ENCODE results near the gene SLC19A1.

Gene SLC19A1

DNA sequence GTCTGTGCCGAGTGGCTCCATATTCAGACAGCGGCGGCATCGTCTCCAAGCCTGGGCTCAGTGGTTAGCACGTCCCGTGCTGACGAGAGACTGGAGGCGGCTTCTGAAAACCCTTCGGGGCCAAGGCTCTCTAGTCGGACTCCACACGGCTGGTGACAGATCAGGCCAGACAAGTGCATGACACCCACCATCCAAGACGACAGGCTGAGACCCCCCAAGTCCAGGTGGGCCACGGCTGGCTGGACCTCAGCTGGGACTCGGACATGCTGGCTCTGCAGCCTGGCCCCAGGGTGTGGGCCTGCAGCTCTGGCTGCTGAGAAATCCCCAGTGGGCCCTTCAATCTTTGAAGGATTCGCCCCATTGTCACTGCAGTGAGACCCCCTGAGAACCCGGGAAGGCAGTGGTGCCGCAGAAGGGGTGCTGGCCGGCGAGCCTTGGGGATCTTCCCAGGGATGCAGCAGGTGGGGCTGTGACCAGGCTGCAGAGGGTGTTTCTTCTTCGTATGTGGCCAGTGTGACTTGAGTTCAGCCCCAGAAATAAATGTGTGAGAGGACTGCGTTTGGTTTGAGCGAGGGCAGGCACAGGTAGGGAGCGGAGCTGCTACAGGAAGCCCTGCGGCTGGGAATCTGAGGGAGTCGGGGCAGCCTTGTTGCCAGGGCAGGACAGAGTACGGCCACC lies 15.9 kb upstream of the SLC19A1 start:
- no peak for DNase-seq (ENCODE audit: low spot score)

DNA sequence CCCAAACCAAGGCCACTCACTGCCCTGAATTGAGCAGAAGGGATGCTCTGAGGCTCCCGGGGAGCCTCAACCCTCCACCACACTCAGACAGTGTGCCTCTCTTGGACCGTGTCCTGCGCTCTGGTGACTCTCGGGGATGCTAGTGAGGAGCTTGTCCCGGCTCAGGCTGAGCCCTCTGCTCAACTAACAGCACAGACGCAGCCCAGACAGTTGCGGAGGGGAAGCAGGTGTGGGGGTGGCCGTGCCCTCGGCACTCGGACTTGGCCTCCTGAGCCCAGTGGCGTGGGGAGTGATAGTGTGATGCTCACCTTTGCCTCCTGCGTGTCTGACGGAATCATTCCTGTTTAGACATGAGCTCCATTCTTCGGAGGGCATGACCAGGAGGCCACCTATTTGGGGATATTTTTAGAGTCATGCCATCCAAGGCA lies 15.4 kb upstream of the SLC19A1 start:
- no peak for DNase-seq (ENCODE audit: low spot score)

DNA sequence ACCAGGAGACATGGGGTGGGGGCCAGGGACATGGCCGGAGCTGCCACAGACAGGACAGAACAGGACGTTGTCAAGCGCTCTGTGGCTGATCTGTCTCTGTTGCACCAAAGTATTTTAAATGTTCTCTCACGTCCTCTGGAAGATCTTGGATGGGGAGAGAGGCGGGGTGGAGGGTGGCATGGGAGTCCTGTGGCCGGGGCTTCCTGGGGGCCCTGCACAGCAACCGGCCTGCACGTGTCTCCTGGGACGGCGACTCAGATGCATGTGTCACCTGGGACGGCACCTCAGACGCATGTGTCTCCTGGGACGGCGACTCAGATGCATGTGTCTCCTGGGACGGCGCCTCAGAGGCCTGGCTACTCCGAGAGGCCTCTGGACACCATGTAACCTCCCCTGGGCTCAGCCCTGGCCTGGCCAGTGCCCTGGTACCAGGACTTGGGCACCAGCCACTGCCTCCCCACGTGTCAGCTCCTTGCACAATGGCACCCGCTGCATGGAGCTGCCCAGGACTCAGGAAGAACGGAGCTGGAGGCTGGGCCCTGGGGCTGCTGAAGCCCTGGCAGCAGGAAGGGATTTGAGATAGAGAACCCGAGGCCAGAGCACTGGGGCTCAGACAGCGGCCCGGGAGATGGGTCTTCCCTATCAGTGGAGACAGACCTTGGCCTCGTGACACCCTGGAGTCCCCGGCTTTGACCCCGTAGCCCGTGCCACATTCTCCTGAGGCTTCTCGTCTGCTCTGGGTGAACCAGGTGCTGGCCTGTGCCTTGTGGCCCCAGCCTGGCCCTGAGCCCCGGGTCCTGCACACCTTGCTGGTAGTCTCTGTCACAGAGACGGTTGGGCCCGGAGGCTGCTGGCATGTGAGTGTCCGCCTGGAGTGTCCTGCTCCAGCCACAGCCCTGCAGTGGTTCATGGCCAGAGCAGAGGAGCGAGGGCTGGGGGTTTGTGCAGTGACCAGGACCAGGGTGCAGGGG lies 14.7 kb upstream of the SLC19A1 start:
- no peak for DNase-seq (ENCODE audit: low spot score)

DNA sequence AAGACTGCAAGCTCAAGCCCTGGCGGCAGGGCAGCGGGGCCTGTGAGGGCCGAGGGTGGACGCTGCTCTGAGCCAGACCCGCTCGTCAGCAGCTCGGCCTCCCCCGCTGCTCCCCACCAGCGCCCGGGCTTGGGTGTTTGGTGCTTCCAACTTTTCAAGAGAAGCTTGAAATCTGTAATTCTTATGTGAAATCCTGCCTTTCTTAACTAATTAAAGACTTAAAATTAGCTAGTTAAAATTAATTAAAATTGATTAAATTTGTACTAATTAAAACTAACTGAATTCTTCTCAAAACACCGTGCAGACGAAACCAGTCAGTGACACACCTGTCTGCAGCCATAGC lies 14.0 kb upstream of the SLC19A1 start:
- DNase-seq (ENCODE audit: low spot score) = no peak

DNA sequence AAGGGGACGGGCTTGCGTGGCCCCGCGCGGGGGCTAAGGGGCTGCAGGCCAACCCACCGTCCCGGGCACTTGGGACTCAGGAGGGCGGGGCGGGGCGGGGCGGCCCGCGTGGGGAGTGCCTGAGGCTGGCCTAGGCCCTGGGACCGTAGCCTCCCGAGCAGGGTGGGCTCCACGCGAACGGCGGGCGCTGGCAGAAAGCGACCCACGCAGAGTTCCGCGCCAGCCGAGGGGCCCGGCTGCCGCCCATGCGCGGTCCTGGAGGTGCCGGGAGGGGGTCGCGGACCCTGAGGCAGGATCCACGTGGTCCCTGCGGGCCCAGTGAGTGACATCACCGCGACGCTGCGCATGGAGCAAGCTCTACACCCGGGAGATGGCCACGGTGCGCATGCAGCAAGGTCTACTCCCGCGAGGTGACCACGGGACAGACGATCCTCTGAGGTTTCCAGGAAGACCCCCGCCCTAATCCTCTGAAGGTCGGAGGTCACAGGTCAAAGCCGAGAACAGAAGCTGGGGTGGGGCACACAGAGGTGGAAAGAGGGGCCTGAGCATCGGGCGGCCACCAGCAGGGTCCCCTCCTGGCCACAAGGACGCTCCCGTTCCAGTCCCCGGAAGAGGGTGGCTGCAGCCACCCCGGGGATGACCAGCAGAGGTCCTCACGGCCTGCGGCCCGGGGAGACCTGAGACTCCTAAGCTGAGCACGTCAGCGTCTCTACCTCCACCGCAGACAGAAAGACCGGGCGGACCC lies 13.5 kb upstream of the SLC19A1 start:
- DNase-seq (ENCODE audit: low spot score) = peak; percentile 90

DNA sequence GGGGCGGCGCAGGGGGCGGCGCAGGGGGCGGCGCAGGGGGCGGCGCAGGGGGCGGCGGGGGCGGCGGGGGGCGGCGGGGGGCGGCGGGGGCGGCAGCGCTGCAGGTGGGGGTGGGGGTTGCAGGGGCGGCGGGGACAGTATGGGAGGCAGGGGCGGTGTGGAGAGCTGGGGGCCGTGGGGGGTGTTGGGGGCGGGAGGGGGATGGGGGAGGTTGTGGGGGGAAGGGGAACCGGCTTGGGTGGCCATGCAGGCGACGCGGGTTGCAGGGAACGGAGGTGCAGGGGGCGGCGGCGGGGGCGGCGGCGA lies 13.0 kb upstream of the SLC19A1 start:
- DNase-seq (ENCODE audit: low spot score) = no peak

DNA sequence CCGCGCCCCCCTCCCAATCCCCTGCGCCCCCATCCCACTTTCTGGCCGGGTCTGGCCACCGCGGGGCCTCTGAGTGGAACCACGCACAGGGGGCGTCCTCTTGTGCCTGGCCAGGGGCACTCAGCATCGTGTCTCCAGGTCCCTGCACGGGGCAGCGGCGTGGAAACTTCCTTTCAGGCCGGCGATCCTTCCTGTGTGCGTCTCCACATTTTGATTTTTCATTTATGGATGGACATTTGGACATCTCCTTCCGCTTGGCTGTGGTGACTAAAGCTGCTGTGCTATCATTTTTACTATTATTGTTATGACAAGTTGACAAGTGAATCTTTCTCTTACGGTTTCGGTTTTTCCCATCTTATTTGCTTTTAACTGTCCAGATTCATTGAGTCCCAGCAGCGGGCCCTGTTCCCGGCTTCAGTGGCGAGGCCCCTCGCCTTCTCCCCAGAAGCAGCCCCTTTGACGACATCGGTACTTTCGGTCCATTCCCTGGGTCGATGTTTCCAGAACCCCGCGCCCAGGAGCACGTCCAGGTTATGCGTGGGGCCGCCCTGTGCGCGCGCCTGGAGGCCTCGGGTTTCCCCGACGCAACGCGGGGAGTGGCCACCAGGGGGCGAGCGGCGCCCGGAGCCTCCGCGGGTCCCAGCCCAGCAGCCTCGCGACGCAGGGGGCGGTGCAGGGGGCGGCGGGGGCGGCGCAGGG lies 12.4 kb upstream of the SLC19A1 start:
- peak; percentile 88 for DNase-seq (ENCODE audit: low spot score)

DNA sequence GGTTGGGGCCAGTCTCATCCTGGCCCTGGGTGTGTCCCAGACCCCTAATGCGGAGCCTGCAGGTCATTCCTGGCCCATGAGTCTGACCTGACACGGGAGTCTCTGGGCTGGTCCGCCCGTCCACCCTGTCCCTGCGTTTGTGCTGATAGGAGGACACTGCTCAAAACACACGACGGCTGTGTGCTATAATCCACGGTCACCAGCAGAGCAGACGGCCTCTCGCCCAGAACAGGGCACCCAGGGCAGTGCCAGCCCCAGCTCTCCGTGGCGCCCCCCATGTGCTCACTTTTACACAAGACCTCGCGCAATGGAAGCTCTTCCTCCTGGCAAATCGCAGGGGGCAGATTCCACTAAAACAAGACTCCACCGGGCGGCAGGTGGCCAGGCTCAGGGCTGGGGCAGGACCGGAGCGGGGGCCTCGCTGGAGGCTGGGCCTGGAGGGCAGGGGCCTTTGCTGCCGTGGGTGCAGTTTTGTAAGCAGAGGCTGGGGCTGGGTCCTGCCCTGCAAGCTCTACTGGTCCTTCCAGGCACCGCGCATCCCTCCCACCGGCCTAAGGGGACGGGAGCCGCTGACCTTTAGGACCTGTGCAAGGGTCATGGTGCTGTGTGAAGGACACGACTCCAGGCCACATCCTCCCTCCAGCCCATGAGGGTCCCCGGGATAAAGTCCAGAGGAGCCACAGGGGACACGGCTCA lies 10.6 kb upstream of the SLC19A1 start:
- no peak for DNase-seq (ENCODE audit: low spot score)

DNA sequence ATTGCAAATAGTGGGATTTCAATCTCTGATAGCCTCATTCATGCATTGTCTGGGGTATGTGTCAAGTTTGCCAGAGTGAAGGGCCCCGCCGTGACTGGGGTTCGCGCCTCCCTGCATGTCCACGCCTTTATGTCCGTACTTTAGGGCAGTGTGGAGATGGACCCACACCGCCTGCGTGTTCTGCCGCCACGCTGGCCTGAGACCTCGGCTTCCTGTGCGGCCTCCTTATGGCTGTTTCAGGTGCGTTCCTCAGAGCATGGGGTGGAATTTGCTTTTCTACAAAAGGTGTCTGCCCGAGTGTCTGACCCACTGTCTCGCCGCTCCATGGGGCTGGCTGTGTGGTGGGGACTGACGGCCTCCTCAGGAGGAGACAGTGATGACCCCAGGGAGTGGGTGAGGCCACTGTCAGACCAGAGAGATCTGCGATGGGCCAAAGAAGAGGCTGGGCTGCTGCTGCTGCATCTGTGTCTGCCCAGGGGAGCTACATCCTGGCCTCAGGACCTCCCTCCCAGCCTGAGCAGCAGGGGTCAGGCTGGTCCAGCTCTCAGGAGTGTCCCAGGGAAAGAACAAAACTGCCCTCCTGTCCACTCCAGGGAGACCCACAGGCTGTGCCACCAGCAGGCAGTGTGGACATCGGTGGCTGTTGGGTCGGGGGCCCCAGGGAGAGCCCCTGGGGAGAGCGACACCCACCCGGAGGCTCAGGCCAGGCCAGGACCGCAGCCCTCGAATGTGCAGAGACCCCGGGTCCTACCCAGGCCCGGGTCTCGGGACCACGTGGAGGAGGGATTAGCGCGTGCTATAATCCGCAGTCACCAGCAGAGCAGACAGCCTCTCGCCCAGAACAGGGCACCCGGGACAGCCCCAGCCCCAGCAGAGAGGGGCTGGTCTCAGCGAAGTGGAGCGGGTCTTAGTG lies 9.8 kb upstream of the SLC19A1 start:
- DNase-seq (ENCODE audit: low spot score) = no peak

DNA sequence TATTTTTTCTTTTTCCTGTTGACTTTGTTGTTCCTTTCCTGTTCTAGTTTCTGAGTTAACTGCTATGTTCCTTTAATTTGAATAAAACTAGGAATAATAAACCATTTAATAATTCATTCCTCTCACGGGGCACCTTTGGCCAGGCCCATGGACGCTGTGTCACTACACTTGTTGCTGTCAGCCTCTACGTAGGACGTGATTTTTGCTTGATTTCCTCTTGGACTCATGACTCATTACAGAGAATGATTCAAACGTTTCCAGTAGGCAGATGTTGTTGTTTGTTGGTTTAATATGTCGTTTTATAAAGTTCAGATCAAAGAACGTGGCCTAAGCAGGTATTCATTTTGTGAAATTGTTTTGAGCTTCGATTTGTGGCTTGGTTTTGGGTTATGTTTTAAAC lies 9.1 kb upstream of the SLC19A1 start:
- peak; percentile 72 for DNase-seq (ENCODE audit: low spot score)

DNA sequence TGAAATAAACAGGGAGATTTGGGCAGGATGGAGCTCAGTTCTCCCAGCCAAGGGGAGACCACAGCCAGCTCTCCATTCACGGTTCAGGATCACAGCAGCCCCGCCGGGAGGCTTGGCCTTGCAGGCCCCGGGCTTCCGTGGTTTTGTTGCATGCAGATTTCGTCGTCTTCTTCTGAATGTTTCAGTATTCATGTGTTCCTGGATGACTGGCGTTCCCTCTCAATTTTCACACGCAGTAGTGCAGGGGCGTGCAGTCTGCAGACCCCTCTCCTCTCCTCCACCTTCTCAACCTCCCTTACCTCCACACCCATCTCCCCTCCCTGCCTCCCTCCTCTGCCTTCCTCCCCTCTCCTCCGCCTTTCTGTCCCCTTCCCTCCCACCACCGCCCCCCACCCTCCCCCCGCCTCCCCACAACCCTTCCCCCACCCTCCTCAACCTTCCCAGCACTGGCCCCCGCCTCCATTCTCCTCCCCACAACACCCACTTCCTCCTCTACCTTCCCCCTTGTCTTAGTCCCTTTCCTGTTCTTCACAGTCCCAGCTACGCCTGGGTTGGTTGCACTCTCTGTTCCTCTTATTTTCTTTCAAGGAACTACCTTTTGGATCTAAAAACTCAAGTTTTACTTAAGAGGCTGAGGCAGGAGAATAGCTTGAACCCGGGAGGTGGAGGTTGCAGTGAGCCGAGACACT lies 8.4 kb upstream of the SLC19A1 start:
- DNase-seq (ENCODE audit: low spot score) = no peak

DNA sequence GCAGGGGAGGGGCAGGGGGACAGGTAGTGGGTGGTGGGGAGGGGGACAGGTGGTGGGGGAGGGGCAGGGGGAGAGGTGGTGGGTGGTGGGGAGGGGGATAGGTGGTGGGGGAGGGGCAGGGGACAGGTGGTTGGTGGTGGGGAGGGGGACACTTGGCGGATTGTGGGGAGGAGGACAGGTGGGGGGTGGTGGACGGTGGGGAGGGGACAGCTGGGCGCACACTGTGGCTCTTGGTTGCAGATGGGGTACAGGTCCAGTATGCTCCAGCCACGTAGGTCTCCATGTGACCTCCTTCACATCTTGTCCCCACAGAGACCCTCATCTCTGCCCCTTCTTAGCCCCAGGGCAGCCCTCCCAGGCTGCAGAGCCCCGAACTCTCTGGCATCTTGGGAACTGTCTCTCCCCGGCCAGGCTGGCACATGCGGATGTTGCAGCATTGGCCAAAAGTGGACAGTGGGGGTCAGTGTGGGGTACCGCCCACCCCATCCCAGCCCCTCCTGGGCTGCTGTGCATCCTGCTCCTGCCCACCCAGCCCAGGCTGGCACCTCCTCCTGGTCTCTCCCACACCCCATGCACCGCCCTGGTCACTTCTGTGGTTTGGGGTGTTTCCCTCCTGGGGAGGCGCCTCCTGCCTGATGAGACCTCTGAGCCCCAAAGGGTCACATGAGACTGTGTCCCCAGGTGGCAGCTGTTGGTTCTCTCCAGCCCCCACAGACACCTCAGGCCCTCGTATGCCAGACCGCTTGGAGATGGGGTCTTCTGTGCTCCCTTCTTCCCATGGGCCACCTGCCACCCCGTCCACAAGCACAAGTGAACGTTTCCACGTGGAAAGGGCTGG lies 7.6 kb upstream of the SLC19A1 start:
- no peak for DNase-seq (ENCODE audit: low spot score)

DNA sequence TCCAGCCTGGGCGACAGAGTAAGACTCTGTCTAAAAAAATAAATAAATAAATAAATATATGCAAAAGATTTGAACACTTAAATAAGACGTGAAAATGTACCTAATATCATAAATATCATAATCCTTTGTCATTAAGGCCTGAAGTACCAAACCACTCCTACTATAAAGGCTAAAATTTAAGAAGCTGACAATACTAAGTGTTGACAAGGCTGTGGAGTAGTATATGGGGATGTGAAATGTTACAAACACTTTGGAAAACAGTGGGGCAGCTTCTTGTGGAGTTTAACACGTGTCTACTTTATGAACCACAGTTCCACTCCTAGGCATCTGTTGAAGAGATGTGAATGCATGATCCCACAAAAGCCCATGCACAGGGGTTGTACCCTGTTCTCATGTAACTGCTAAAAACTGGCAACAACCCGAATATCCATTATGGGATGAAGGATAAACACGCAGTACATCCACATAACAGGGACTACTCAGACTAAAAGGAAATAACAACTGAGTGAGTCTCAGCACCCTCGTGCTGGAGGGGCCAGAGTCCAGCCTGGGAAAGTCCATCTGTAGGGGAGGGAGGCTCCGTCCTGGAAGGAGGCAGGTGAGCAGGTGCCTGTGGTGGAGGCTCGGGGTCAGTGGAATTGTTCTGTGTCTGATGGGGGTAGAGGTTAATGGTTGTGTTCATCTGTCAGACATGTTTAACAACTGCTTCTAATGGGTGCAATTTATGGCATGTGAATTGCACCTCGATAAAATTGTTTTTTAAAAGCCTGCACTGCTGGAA lies 6.7 kb upstream of the SLC19A1 start:
- no peak for DNase-seq (ENCODE audit: low spot score)

DNA sequence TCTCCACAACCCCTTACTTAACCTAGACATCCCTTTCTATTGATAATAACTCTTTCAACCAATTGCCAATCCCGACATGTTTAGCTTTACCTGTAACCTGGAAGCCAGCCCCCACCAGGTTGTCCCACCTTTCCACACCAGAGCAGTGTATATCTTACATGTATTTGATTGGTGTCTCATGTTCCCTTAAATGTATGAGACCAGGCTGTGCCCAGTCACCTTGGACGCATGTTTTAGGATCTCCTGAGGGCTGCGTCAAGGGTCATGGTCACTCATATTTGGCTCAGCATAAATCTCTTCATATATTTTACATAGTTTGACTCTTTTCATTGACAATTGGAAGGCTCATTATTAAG lies 5.3 kb upstream of the SLC19A1 start:
- DNase-seq (ENCODE audit: low spot score) = no peak

DNA sequence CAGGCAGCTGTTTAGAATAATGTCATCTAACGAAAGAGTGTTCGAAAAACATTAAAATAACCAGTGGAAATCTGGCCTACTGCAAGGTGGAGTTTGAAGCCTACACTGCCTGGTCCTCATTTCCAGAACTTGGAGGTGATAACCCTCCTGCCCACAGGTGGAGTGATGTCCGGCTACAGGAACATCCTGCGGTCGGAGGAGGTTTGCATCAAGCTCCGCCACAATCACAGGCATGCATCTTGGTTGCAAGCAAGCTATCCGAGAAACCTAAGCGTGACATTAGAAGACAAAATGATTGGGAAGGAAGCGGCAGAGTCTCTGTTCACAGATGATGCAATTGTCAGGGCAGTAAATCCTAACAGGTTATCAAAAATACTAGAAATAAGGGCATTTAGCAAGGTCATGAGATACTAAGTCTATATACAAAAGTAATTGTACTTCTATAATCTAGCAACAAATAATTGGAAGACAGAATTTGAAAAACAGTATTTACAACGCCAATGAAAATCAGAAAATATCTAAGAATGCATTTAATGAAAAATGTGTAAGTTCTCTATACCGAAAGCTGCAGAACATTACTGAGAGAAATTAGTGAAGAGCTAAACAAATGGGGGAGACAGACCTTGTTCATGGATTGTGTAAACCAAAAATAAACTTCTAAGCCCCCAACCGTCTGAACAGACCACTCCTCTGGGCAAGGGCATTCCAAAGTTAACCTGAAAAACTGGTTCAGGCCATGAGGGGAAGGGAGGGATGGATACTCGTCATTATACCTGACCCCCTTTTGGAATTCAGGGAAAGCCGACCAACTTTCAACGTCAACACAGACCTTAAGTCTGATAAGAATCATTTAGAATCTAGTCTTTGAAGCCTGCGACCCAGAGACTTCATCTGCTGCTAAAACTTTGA lies 4.7 kb upstream of the SLC19A1 start:
- DNase-seq (ENCODE audit: low spot score) = no peak

DNA sequence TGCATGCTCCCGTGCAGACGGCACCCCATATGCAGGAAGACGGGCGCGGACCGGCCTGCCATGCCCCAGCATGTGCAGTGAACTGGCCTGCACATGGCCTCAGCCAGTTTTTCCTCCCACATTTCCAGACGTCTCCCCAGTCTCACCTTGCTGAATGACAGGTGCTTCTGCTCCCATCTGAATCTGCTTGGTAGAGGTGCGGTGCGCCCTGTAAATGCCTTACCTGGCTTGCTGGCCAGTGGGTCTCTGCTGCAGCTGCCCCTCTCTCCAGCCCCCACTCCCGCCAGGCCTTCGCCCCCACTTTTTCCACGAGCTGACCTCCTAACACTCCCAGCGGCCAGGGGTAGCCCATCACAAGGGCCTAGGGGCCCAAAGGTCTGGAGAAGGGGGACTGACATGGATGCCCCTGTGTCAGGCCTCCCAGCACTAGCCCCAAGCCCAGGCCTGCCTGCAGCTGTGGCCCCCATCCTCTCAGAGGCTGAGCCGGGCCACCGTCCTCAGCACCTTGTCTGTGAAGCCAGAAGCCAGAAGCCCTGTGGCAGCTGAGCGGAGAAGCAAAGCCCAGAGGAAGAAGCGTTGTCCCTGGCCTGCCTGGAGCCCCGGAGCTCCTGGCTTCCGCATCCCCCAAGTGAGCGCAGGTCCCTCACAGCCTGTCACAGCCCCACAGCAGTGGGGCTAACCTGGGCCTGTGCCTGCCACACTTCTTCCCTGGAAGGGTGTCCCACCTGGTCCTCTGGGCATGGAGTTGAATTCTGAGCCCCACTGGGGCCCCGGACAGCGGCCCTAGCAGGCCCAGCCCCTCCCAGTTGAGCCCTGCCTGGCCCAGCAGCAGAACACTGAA lies 3.7 kb upstream of the SLC19A1 start:
- DNase-seq (ENCODE audit: low spot score) = no peak

DNA sequence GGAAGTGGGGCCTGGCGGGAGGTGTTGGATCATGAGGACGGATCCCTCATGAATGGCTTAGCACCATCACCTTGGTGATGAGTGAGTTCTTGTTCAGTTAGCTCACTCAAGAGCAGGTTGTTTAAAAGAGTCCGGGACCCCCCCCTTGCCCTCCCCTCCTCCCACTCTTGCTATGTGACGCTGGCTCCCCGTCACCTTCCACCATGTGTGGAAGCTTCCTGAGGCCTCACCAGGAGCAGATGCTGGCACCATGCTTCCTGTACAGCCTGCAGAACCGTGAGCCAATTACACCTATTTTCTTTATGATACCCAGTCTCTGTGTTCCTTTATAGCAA lies 3.0 kb upstream of the SLC19A1 start:
- no peak for DNase-seq (ENCODE audit: low spot score)

Measured in hepatic stellate cell (primary cell).